Measurements from ENCODE around the gene WFIKKN2. TPM values are rescaled to one million over a fixed set of nuclear protein-coding genes. Genes with fewer than 3 reads are reported as not detected.

The WFIKKN2 gene
- polyA plus RNA-seq, 2 of the 4 experiments (the other 2 are of a cell fraction) = not detected

DNA sequence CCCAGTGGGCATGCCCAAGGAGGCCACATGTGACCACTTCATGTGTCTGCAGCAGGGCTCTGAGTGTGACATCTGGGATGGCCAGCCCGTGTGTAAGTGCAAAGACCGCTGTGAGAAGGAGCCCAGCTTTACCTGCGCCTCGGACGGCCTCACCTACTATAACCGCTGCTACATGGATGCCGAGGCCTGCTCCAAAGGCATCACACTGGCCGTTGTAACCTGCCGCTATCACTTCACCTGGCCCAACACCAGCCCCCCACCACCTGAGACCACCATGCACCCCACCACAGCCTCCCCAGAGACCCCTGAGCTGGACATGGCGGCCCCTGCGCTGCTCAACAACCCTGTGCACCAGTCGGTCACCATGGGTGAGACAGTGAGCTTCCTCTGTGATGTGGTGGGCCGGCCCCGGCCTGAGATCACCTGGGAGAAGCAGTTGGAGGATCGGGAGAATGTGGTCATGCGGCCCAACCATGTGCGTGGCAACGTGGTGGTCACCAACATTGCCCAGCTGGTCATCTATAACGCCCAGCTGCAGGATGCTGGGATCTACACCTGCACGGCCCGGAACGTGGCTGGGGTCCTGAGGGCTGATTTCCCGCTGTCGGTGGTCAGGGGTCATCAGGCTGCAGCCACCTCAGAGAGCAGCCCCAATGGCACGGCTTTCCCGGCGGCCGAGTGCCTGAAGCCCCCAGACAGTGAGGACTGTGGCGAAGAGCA, 4.4 kb downstream of the WFIKKN2 start:
- Histone ChIP-seq H3K4me3 (no peak overlapping the region), H3K4me2 (no peak overlapping the region), H3K4me1 (0 out of 3 replicates have a peak, but pooled peaks cover 4% of the 10 kb centered on the region), H3K27ac (no peak overlapping the region), H3K9me3 (no peaks in the 10 kb centered on the region)
- DNase-seq (ENCODE audit: low read depth in 1 of 2, low spot score in 1 of 2) (no peak), FAIRE-seq (no peak), ATAC-seq (no peak)
- POLR2A ChIA-PET = no interaction called here
- WGBS (ENCODE audit: missing lambda C conversion rate) = 84% methylated on average over 21 of the region's 29 CpGs
- CTCF ChIA-PET = interaction anchor here (1.2 to 31.4 kb wide), 8 partner anchors 9 to 292 kb away, joined by 3 to 1502 read pairs (median 102); partner anchors contain the start of gene SPATA20
- TF ChIP-seq RNF2 (IDR thresholded peaks at IDR 0.05; ENCODE audit: borderline replicate concordance, low read depth) (no peak), MAZ (IDR thresholded peaks at IDR 0.05; ENCODE audit: borderline replicate concordance, low read depth, low read length) (no peak), SREBF2 (IDR thresholded peaks at IDR 0.05) (no peak), ESRRA (IDR thresholded peaks at IDR 0.05; ENCODE audit: borderline replicate concordance, low read length) (no peak), ZNF302 (CRISPR knock-in tag; IDR thresholded peaks at IDR 0.05) (no peak), CEBPB (IDR thresholded peaks at IDR 0.05) (no peak), ZSCAN20 (CRISPR knock-in tag; IDR thresholded peaks at IDR 0.05) (no peak), JUN (IDR thresholded peaks at IDR 0.05) (no peak), FOSL2 (IDR thresholded peaks at IDR 0.05) (no peak), FOSL2 (CRISPR knock-in tag; IDR thresholded peaks at IDR 0.05) (no peak), KDM1A (IDR thresholded peaks at IDR 0.05; ENCODE audit: low read depth) (no peak), BHLHE40 (IDR thresholded peaks at IDR 0.05; ENCODE audit: low read depth, low read length) (no peak)
- TF ChIP-seq, protein P1, sequence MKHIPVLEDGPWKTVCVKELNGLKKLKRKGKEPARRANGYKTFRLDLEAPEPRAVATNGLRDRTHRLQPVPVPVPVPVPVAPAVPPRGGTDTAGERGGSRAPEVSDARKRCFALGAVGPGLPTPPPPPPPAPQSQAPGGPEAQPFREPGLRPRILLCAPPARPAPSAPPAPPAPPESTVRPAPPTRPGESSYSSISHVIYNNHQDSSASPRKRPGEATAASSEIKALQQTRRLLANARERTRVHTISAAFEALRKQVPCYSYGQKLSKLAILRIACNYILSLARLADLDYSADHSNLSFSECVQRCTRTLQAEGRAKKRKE (CRISPR knock-in tag; IDR thresholded peaks at IDR 0.05; ENCODE audit: low read depth) = no peak
- TF ChIP-seq, protein P2, sequence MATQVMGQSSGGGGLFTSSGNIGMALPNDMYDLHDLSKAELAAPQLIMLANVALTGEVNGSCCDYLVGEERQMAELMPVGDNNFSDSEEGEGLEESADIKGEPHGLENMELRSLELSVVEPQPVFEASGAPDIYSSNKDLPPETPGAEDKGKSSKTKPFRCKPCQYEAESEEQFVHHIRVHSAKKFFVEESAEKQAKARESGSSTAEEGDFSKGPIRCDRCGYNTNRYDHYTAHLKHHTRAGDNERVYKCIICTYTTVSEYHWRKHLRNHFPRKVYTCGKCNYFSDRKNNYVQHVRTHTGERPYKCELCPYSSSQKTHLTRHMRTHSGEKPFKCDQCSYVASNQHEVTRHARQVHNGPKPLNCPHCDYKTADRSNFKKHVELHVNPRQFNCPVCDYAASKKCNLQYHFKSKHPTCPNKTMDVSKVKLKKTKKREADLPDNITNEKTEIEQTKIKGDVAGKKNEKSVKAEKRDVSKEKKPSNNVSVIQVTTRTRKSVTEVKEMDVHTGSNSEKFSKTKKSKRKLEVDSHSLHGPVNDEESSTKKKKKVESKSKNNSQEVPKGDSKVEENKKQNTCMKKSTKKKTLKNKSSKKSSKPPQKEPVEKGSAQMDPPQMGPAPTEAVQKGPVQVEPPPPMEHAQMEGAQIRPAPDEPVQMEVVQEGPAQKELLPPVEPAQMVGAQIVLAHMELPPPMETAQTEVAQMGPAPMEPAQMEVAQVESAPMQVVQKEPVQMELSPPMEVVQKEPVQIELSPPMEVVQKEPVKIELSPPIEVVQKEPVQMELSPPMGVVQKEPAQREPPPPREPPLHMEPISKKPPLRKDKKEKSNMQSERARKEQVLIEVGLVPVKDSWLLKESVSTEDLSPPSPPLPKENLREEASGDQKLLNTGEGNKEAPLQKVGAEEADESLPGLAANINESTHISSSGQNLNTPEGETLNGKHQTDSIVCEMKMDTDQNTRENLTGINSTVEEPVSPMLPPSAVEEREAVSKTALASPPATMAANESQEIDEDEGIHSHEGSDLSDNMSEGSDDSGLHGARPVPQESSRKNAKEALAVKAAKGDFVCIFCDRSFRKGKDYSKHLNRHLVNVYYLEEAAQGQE (IDR thresholded peaks at IDR 0.05) = no peak
- TF ChIP-seq, protein P3, sequence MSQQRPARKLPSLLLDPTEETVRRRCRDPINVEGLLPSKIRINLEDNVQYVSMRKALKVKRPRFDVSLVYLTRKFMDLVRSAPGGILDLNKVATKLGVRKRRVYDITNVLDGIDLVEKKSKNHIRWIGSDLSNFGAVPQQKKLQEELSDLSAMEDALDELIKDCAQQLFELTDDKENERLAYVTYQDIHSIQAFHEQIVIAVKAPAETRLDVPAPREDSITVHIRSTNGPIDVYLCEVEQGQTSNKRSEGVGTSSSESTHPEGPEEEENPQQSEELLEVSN (IDR thresholded peaks at IDR 0.05; ENCODE audit: borderline replicate concordance, low read depth) = no peak
- TF ChIP-seq, protein P4, sequence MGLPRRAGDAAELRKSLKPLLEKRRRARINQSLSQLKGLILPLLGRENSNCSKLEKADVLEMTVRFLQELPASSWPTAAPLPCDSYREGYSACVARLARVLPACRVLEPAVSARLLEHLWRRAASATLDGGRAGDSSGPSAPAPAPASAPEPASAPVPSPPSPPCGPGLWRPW (IDR thresholded peaks at IDR 0.05) = no peak
- TF ChIP-seq, protein P5, sequence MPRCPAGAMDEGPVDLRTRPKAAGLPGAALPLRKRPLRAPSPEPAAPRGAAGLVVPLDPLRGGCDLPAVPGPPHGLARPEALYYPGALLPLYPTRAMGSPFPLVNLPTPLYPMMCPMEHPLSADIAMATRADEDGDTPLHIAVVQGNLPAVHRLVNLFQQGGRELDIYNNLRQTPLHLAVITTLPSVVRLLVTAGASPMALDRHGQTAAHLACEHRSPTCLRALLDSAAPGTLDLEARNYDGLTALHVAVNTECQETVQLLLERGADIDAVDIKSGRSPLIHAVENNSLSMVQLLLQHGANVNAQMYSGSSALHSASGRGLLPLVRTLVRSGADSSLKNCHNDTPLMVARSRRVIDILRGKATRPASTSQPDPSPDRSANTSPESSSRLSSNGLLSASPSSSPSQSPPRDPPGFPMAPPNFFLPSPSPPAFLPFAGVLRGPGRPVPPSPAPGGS (IDR thresholded peaks at IDR 0.05) = no peak

DNA sequence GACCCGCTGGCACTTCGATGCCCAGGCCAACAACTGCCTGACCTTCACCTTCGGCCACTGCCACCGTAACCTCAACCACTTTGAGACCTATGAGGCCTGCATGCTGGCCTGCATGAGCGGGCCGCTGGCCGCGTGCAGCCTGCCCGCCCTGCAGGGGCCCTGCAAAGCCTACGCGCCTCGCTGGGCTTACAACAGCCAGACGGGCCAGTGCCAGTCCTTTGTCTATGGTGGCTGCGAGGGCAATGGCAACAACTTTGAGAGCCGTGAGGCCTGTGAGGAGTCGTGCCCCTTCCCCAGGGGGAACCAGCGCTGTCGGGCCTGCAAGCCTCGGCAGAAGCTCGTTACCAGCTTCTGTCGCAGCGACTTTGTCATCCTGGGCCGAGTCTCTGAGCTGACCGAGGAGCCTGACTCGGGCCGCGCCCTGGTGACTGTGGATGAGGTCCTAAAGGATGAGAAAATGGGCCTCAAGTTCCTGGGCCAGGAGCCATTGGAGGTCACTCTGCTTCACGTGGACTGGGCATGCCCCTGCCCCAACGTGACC, 5.0 kb downstream of the WFIKKN2 start:
- no peak for DNase-seq (ENCODE audit: low read depth in 1 of 2, low spot score in 1 of 2)
- Histone ChIP-seq H3K27ac (no peak overlapping the region), H3K4me1 (peaks cover 9% of the 10 kb centered on the region), H3K4me2 (no peak overlapping the region), H3K9me3 (no peaks in the 10 kb centered on the region), H3K4me3 (no peak overlapping the region)
- POLR2A ChIA-PET = no interaction called here
- TF ChIP-seq, protein P6, sequence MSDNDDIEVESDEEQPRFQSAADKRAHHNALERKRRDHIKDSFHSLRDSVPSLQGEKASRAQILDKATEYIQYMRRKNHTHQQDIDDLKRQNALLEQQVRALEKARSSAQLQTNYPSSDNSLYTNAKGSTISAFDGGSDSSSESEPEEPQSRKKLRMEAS (IDR thresholded peaks at IDR 0.05) = no peak
- no peak for FAIRE-seq
- no peak for ATAC-seq
- 79% methylated on average over 29 of the region's 29 CpGs for WGBS (ENCODE audit: missing lambda C conversion rate)
- CTCF ChIA-PET = interaction anchor here (0.8 to 31.4 kb wide), 19 partner anchors 9 to 358 kb away, joined by 3 to 1502 read pairs (median 15); partner anchors contain the start of gene SPATA20

All from A549 (cell line).